ENCODE measurements around the gene KHDC1.
"Not testable (repeated sequence)": the region's sequence is repeated elsewhere in the genome, so short reads cannot be mapped to it uniquely, and the experiment has no call there.

KHDC1 gene

GRCh38 chr6:73203098-73203497 lies 59.9 kb downstream of the KHDC1 start:
- in situ Hi-C loops (cut with HindIII; ENCODE audit: low sequenced_read_pairs) = no loop called here
- TF ChIP-seq CTCF (IDR thresholded peaks at IDR 0.05; ENCODE audit: low read depth, low read length, missing control alignments) = no peak
- no peak overlapping the region for H3K4me3 ChIP-seq (ENCODE audit: low read depth, low read length)
- DNase-seq (ENCODE audit: low read depth) = no peak

GRCh38 chr6:73200735-73201134 lies 62.3 kb downstream of the KHDC1 start:
- in situ Hi-C loops (cut with HindIII; ENCODE audit: low sequenced_read_pairs) = no loop called here
- DNase-seq (ENCODE audit: low read depth) = no peak
- H3K4me3 ChIP-seq (ENCODE audit: low read depth, low read length) = no peak overlapping the region
- no peak for TF ChIP-seq CTCF (IDR thresholded peaks at IDR 0.05; ENCODE audit: low read depth, low read length, missing control alignments)

- TF ChIP-seq CTCF (IDR thresholded peaks at IDR 0.05; ENCODE audit: low read depth, low read length, missing control alignments) = no peak
- H3K4me3 ChIP-seq (ENCODE audit: low read depth, low read length) = no peak overlapping the region
- in situ Hi-C loops (cut with HindIII; ENCODE audit: low sequenced_read_pairs) = no loop called here
These were observed 62.7 kb downstream of the KHDC1 start for GRCh38 chr6:73200247-73200646.

GRCh38 chr6:73194744-73195143 lies 68.3 kb downstream of the KHDC1 start:
- TF ChIP-seq CTCF (IDR thresholded peaks at IDR 0.05; ENCODE audit: low read depth, low read length, missing control alignments) = no peak
- DNase-seq (ENCODE audit: low read depth) = no peak
- in situ Hi-C loops (cut with HindIII; ENCODE audit: low sequenced_read_pairs) = loop anchor here (5.0 kb wide), 1 partner anchor 577 kb away; no protein-coding TSS in a partner anchor
- H3K4me3 ChIP-seq (ENCODE audit: low read depth, low read length) = no peak overlapping the region

More at GRCh38 chr6:73200247-73200646, 62.7 kb downstream of the KHDC1 start:
- DNase-seq (ENCODE audit: low read depth) = no peak

GRCh38 chr6:73193302-73193701 lies 69.7 kb downstream of the KHDC1 start:
- DNase-seq (ENCODE audit: low read depth); in situ Hi-C loops (cut with HindIII; ENCODE audit: low sequenced_read_pairs); H3K4me3 ChIP-seq (ENCODE audit: low read depth, low read length): not testable (repeated sequence)
